ENCODE data around the gene TIMM13. TPM values are rescaled to one million over a fixed set of nuclear protein-coding genes. Genes with fewer than 3 reads are reported as not detected.

Gene TIMM13
- total and polyA plus RNA-seq, 2 donors (not counting 1 experiment from before 2014, with no cell fraction given): 19.4 to 32.5 TPM

DNA sequence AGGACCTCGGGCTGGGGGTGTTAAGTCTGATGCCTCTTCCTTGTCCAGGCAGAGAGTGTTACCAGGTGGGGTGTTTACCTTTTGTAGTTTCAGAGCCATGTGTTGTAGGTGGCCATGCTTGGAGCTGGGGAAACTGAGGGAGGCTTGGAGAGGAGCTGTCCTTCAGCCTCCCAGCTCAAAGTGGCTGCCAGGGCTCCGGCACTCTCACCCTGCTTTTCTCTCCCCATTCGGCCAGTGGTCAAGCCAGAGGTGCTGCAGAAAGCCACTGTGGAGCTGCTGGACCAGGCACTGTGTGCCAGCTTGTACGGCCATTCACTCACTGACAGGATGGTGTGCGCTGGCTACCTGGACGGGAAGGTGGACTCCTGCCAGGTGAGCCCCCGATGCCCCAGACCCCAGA is 17.4 kb downstream of the TIMM13 start:
- no peaks in the 10 kb centered on the region for H3K9me3 Mint-ChIP-seq (ENCODE audit: insufficient read depth)
- WGBS (ENCODE audit: insufficient coverage): 96% methylated on average over 7 of the region's 7 CpGs
- CTCF ChIA-PET: interaction anchor here (1.0 kb wide), 1 partner anchor 204 kb away, joined by 4 read pairs; no protein-coding TSS in a partner anchor
- intact Hi-C loops (cut with micrococcal nuclease): no loop called here
- H3K4me3 ChIP-seq (ENCODE audit: control extremely low read depth in 1 of 5, extremely low read depth in 1 of 5, insufficient read depth in 1 of 5, low read depth in 2 of 5, low read length in 4 of 5): no peak overlapping the region
- TF ChIP-seq, protein P1, sequence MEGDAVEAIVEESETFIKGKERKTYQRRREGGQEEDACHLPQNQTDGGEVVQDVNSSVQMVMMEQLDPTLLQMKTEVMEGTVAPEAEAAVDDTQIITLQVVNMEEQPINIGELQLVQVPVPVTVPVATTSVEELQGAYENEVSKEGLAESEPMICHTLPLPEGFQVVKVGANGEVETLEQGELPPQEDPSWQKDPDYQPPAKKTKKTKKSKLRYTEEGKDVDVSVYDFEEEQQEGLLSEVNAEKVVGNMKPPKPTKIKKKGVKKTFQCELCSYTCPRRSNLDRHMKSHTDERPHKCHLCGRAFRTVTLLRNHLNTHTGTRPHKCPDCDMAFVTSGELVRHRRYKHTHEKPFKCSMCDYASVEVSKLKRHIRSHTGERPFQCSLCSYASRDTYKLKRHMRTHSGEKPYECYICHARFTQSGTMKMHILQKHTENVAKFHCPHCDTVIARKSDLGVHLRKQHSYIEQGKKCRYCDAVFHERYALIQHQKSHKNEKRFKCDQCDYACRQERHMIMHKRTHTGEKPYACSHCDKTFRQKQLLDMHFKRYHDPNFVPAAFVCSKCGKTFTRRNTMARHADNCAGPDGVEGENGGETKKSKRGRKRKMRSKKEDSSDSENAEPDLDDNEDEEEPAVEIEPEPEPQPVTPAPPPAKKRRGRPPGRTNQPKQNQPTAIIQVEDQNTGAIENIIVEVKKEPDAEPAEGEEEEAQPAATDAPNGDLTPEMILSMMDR (IDR thresholded peaks at IDR 0.05): no peak
- TF ChIP-seq EZH2 (IDR thresholded peaks at IDR 0.05; ENCODE audit: borderline replicate concordance, insufficient read depth, low read depth, low read length, poor library complexity, severe bottlenecking): no peak
- no peak overlapping the region for H3K4me3 Mint-ChIP-seq
- H3K36me3 ChIP-seq (replicated peaks in 1 of 2; ENCODE audit: control extremely low read depth in 1 of 2, control insufficient read depth in 1 of 2, extremely low read depth in 1 of 2, insufficient read depth in 2 of 2, low read length in 1 of 2): no peaks in the 10 kb centered on the region
- H3K4me1 Mint-ChIP-seq: no peaks in the 10 kb centered on the region
- H3K4me1 ChIP-seq (ENCODE audit: control insufficient read depth in 2 of 2, insufficient read depth in 2 of 2, low read length in 2 of 2): no peaks in the 10 kb centered on the region
- POLR2A ChIA-PET: no interaction called here
- H3K4me2 ChIP-seq (replicated peaks; ENCODE audit: low read depth, low read length, poor library complexity, severe bottlenecking): no peak overlapping the region
- no peak for DNase-seq
- no peak overlapping the region for H3K27ac ChIP-seq (ENCODE audit: low read length in 2 of 2)
- H3K9ac ChIP-seq (ENCODE audit: low read length): no peak overlapping the region
- H3K27me3 Mint-ChIP-seq: peaks cover 9% of the 10 kb centered on the region
- no peak overlapping the region for H3K27ac Mint-ChIP-seq
- H4K20me1 ChIP-seq (ENCODE audit: control insufficient read depth, insufficient read depth, low read length, poor library complexity, severe bottlenecking): no peaks in the 10 kb centered on the region
- ATAC-seq (ENCODE audit: low read depth): no peak
- H3K9me3 ChIP-seq (ENCODE audit: control extremely low read depth in 1 of 3, control insufficient read depth in 2 of 3, insufficient read depth in 1 of 3, low read length in 2 of 3): peaks cover 0 to 14% (median 0%) of the 10 kb centered on the region in 3 donors
- H3K79me2 ChIP-seq (ENCODE audit: control insufficient read depth, insufficient read depth, low read length): no peaks in the 10 kb centered on the region
- peaks cover 0 to 5% (median 1%) of the 10 kb centered on the region in 4 experiments for H3K27me3 ChIP-seq (replicated peaks in 1 of 4; ENCODE audit: control extremely low read depth in 1 of 4, control insufficient read depth in 3 of 4, insufficient read depth in 4 of 4, low read length in 3 of 4)
- no peak overlapping the region for H2AFZ ChIP-seq (ENCODE audit: insufficient read depth, low read depth, low read length, poor library complexity, severe bottlenecking)

DNA sequence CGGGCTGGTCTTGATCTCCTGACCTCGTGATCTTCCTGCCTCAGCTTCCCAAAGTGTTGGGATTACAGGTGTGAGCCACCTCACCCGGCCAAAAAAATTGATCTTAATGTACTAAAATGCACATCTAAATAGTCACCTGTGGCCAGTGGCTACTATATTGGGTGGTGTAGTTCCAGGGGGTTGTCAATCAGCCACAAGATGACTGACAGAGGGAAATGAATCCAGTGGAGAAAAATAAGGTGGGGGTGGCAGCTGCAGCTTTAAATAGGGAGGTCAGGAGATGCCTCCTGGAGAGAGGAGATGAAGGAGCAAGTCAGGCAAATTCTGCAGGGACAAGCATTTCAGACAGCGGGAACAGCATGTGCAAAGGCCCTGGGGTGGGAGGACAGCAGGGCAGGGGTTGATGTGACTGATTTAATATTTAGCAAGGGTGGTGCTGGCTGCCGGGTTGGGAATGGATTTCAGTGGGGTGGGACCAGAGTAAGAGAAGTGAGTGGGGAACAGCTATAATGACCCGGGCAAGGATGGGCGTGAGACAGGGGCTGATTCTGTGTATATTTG is 18.0 kb downstream of the TIMM13 start:
- DNase-seq (no peak), ATAC-seq (ENCODE audit: low read depth) (no peak)
- Mint-ChIP-seq H3K4me3 (no peak overlapping the region), H3K4me1 (no peaks in the 10 kb centered on the region), H3K27me3 (peaks cover 9% of the 10 kb centered on the region), H3K9me3 (ENCODE audit: insufficient read depth) (no peaks in the 10 kb centered on the region), H3K27ac (no peak overlapping the region)
- Histone ChIP-seq H3K27ac (ENCODE audit: low read length in 2 of 2) (no peak overlapping the region), H3K9me3 (ENCODE audit: control extremely low read depth in 1 of 3, control insufficient read depth in 2 of 3, insufficient read depth in 1 of 3, low read length in 2 of 3) (peaks cover 0 to 16% (median 0%) of the 10 kb centered on the region in 3 donors), H3K9ac (ENCODE audit: low read length) (no peak overlapping the region), H4K20me1 (ENCODE audit: control insufficient read depth, insufficient read depth, low read length, poor library complexity, severe bottlenecking) (no peaks in the 10 kb centered on the region), H2AFZ (ENCODE audit: insufficient read depth, low read depth, low read length, poor library complexity, severe bottlenecking) (no peak overlapping the region), H3K27me3 (replicated peaks in 1 of 4; ENCODE audit: control extremely low read depth in 1 of 4, control insufficient read depth in 3 of 4, insufficient read depth in 4 of 4, low read length in 3 of 4) (peaks cover 0 to 5% (median 1%) of the 10 kb centered on the region in 4 experiments), H3K36me3 (replicated peaks in 1 of 2; ENCODE audit: control extremely low read depth in 1 of 2, control insufficient read depth in 1 of 2, extremely low read depth in 1 of 2, insufficient read depth in 2 of 2, low read length in 1 of 2) (no peaks in the 10 kb centered on the region), H3K4me3 (ENCODE audit: control extremely low read depth in 1 of 5, extremely low read depth in 1 of 5, insufficient read depth in 1 of 5, low read depth in 2 of 5, low read length in 4 of 5) (no peak overlapping the region), H3K79me2 (ENCODE audit: control insufficient read depth, insufficient read depth, low read length) (no peaks in the 10 kb centered on the region), H3K4me2 (replicated peaks; ENCODE audit: low read depth, low read length, poor library complexity, severe bottlenecking) (no peak overlapping the region), H3K4me1 (ENCODE audit: control insufficient read depth in 2 of 2, insufficient read depth in 2 of 2, low read length in 2 of 2) (no peaks in the 10 kb centered on the region)
- CTCF ChIA-PET: interaction anchor here (1.0 kb wide), 1 partner anchor 204 kb away, joined by 4 read pairs; no protein-coding TSS in a partner anchor
- POLR2A ChIA-PET: no interaction called here
- 96% methylated on average over 6 of the region's 7 CpGs for WGBS (ENCODE audit: insufficient coverage)
- TF ChIP-seq EZH2 (IDR thresholded peaks at IDR 0.05; ENCODE audit: borderline replicate concordance, insufficient read depth, low read depth, low read length, poor library complexity, severe bottlenecking): no peak
- TF ChIP-seq, protein P1 (IDR thresholded peaks at IDR 0.05): no peak
- intact Hi-C loops (cut with micrococcal nuclease): no loop called here

Measured in B cell (primary cell).